ENCODE data around the gene MMP8.
"Not testable (repeated sequence)": the region's sequence is repeated elsewhere in the genome, so short reads cannot be mapped to it uniquely, and the experiment has no call there.

DNA sequence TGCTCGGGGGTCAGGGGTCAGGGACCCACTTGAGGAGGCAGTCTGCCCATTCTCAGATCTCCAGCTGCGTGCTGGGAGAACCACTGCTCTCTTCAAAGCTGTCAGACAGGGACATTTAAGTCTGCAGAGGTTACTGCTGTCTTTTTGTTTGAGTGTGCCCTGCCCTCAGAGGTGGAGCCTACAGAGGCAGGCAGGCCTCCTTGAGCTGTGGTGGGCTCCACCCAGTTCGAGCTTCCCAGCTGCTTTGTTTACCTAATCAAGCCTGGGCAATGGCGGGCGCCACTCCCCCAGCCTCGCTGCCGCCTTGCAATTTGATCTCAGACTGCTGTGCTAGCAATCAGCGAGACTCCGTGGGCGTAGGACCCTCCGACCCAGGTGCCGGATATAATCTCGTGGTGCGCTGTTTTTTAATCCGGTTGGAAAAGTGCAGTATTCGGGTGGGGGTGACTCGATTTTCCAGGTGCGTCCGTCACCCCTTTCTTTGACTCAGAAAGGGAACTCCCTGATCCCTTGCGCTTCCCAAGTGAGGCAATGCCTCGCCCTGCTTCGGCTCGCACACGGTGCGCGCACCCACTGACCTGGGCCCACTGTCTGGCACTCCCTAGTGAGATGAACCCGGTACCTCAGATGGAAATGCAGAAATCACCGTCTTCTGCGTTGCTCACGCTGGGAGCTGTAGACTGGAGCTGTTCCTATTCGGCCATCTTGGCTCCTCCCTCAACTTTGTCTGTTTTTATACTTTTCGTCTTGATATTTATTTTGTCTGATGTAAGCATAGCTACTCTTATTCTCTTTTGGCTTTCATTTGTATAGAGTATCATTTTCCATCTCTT lies 22.2 kb upstream of the MMP8 start:
- TF ChIP-seq ZNF274 (IDR thresholded peaks at IDR 0.05; ENCODE audit: low read depth, low read length); YY1 (IDR thresholded peaks at IDR 0.05; ENCODE audit: insufficient read depth, insufficient read length); SUZ12 (IDR thresholded peaks at IDR 0.05; ENCODE audit: extremely low read depth, insufficient read depth, insufficient read length): not testable (repeated sequence)

Data from NT2/D1 (cell line).